Posterior cingulate gyrus (tissue), 11 donors: ENCODE results near the gene ALAS1.

ENCODE experiments used
- DNase-seq, 10 donors: peaks; one replicate each; pipeline versions ENCODE4 v3.0.0 to v3.0.0-alpha.2; 2020 to 2021; ENCODE audit warnings: mixed read lengths in 3 of 10
- intact Hi-C: fragments of 100-400 bp; cut with DNase I; formaldehyde crosslinking; loops from one replicate; pipeline ENCODE4 v1.15.1; 2023

Gene ALAS1

DNA sequence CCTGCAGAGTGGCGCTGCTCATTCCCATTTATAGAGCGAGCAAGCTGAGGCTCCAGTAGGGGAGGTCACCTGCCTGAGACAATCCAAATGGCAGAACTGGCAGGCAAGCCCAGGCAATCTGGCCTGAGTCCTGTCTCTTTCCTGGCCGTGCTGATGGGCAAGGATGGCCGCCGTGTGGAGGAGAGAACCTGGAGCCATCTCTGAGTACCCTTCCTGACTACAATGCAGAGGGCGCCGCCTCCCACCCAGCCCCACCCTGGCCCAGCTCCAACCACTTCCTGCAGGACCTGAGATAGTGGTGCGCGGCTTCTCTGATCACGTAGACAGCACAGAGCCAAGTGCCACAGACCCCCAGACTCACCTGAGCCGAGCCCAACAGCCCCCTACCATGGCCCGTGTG is 20.5 kb downstream of the ALAS1 start:
- intact Hi-C loops: no loop called here
- DNase-seq: peak in 2 of 10 donors; percentile 32 to 63

GRCh38 chr3:52218937-52219650 is 21.1 kb downstream of the ALAS1 start:
- intact Hi-C loops: no loop called here
- peak in 2 of 10 donors; percentile 47 to 81 for DNase-seq

DNA sequence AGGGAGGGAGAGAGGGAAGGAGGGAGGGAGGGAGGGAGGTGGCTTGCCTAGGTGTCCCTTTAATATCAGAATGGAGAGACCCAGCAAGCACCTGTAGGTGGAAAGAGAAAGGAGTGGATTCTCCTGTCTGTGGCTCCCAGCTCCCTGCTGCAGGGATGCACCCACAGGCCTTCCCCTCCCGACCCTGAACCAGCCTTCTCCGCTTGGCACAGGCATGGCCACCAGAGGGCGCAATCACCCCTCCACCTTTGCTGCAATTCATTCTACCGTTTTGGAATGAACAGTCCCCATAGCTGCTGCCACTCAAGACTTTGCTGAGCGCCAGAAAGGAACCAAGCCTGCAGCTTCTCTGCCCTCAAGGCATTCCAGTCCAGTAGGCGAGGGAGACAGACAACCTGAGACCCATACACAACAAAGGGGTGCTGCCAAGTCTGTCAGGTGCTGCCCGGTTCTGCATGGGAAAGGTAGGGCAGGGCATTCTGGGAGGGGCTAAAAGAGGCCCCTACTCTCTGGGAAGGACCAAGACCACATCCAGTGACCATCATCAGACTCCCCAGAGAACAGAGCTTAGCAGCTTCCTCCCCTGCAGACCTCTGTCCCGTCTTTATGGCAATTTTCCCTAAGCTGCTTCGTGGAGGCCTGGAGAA is 22.5 kb downstream of the ALAS1 start:
- intact Hi-C loops: loop anchor here (5.0 kb wide), 1 partner anchor 122 kb away; no protein-coding TSS in a partner anchor
- peak; percentile 67 to 97 (median 90) for DNase-seq

DNA sequence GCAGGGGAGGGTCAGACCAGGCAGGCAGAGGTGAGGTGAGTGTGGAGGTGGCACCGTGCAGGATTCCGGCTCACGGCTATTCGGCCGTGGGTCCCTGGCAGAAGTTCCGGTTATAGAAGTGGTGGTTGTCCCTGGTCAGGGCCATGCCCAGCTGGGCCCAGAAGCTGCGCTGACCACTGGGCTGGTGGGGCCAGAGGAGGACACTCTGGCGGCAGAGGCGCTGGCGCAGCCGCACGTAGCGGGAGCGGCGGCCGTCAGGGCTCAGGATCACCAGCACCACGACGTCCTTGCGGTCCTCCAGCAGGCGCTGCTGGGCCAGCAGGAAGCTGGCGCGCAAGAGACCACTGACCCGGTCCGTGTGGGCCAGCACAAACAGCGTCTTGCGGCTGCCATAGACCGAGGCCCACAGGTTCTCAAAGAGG is 23.2 kb downstream of the ALAS1 start:
- intact Hi-C loops: loop anchor here (5.0 kb wide), 1 partner anchor 121 kb away; no protein-coding TSS in a partner anchor
- DNase-seq: peak in 1 of 10 donors; percentile 75

DNA sequence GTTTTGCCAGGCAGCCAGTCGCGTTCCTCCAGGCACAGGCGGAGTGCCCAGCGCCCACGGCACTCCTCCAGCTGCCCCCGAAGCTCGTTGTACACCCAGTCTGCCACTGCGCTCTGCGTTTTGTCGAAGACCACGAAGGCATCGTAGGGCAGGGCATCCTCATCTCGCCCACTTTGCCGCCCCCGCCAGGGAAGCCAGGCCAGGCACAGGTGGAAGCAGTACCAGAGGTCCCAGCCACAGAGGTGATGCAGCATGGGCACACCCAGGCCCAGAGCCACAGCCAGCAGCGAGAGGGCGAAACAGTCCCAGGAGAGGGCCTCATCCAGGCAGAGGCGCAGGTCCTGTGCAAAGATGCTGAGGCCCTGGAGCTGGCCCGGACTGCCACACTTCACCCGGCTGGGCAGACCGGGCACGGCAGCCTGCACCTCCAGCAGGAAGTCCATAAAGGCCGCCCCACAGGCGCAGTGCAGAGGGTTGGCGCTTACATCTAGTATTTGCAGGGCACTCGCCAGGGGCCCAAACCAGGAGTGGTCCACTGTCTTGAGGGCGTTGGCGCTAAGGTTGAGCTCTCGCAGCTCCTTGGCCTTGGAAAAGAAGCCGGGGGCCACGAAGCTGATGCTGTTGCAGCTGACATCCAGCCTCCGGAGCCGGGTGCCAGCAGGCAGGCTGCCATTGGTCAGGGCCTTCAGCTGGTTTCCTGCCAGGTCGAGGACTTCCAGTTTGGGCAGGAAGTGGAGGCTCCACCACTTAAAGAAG is 23.8 kb downstream of the ALAS1 start:
- intact Hi-C loops: loop anchor here (5.0 kb wide), 1 partner anchor 121 kb away; no protein-coding TSS in a partner anchor
- peak in 2 of 10 donors; percentile 79 to 84 for DNase-seq

- DNase-seq: peak in 2 of 10 donors; percentile 75 to 76
- intact Hi-C loops: loop anchor here (5.0 kb wide), 1 partner anchor 120 kb away; no protein-coding TSS in a partner anchor
Measured at GRCh38 chr3:52222319-52223221, 24.6 kb downstream of the ALAS1 start.

DNA sequence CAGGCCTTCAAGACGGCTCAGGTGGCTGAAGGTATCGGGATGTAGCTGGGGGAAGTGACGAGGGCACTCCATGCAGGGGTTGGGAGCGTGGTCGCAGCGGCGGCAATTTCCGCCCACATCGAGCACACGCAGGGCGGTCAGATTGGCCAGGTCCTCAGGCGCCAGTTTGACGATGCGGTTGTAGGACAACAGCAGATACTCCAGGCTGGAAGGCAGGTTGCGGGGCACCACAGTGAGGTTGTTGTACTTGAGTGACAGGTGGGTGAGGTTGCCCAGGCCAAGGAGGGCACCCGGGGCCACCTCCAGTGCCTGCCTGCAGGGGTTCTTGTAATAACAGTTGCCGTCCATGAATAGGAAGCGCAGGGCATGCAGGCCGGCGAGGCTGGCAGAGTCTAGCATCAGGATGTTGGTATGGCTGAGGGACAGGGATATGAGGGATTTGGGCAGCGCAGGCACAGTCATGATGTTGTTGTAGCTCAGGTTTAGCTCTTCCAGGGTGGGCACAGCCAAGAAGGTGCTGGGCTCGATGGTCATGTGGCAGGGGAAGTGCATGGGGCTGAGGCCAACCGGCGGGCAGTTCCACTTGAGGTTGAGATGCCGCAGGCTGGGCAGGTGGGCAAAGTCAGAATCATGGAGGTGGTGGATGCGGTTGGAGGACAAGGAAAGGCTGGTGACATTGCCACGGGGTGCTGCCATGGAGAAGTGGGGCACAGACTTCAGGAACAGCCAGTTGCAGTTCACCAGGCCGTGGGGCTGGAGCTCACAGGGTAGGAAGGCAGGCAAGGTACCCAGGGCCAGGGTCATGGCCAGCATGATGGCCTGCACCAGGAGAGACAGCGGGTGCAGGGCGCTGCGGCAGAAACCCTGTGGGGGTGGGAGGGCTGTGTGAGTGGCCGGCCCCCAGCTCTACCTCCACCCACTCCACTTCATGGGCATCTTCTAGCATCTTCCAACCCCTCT is 25.8 kb downstream of the ALAS1 start:
- peak in 2 of 10 donors; percentile 75 to 77 for DNase-seq

GRCh38 chr3:52225452-52226228 is 27.7 kb downstream of the ALAS1 start, which contains the start of gene TLR9:
Gene TLR9 (minus strand): TSS chr3:52225645. CDS start chr3:52225529, 116 bp downstream.
- DNase-seq: peak in 2 of 10 donors; percentile 28 to 77
- intact Hi-C loops: no loop called here

More for the DNA sequence above, 25.8 kb downstream of the ALAS1 start:
- intact Hi-C loops: loop anchor here (5.0 kb wide), 1 partner anchor 119 kb away; no protein-coding TSS in a partner anchor

DNA sequence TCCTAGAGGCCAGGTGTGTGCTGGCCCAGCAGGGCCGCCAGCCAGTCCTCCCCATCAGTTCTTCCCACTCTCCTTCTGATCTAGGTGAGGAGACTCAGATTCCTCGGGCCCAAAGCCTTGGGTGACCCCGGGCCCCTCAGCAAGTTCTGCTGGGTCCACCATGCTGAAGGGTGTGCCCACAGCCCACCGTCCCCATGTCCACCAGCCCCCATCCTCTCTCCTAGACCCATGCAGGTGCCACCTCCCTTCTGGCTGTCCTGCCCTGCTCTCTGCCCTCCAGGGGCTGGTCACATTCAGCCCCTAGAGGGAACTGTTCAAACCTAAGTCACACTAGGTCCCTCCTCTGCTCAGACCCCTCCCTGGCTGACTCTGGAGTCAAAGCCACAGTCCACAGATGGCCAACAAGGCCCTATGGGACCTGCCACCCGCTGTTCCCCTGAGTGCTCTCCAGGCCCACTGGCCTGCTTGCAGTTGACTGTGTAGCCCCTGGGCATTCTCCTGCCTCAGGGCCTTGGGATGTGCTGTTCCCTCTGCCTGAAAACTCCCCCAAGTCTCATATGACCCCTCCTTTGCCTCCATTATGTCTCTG is 28.4 kb downstream of the ALAS1 start:
- intact Hi-C loops: no loop called here
- DNase-seq: peak in 2 of 10 donors; percentile 53 to 65

- peak in 2 of 10 donors; percentile 45 to 78 for DNase-seq
- intact Hi-C loops: no loop called here
Measured at GRCh38 chr3:52227117-52227516, 29.2 kb downstream of the ALAS1 start.

GRCh38 chr3:52227766-52228165 is 29.8 kb downstream of the ALAS1 start:
- intact Hi-C loops: no loop called here

GRCh38 chr3:52228266-52228665 is 30.3 kb downstream of the ALAS1 start:
- DNase-seq: peak in 2 of 10 donors; percentile 71 to 82
- intact Hi-C loops: no loop called here

More at GRCh38 chr3:52227766-52228165, 29.8 kb downstream of the ALAS1 start:
- peak in 1 of 10 donors; percentile 12 for DNase-seq

GRCh38 chr3:52228751-52229291 is 30.9 kb downstream of the ALAS1 start:
- intact Hi-C loops: no loop called here
- peak in 2 of 10 donors; percentile 55 to 78 for DNase-seq

- intact Hi-C loops: loop anchor here (5.0 kb wide), 1 partner anchor 108 kb away; no protein-coding TSS in a partner anchor
- peak in 2 of 10 donors; percentile 65 to 71 for DNase-seq
Measured at GRCh38 chr3:52229656-52230055, 31.7 kb downstream of the ALAS1 start.

DNA sequence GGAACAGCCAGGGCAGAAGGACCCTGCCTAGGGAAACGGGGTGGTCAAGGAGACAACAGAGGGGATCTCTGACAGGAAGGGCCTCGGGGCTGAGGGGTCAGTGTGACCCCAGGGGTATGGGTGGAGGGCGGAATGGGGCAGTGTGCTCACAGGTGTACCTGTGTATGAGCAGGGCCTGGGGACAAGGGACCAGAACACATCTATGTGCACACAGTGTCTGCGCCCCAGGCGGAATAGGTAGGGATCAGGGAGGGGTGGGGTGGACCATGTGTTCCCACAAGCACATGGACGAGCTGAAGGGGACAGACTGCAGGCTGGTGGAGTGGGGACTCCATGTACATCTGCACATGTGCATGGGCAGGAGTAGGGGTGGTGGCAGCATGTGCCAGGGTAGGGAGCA is 32.5 kb downstream of the ALAS1 start:
- peak in 1 of 10 donors; percentile 57 for DNase-seq
- intact Hi-C loops: loop anchor here (5.0 kb wide), 1 partner anchor 107 kb away; no protein-coding TSS in a partner anchor

GRCh38 chr3:52230889-52231499 is 33.0 kb downstream of the ALAS1 start:
- intact Hi-C loops: loop anchor here (5.0 kb wide), 1 partner anchor 106 kb away; no protein-coding TSS in a partner anchor
- DNase-seq: peak in 2 of 10 donors; percentile 43 to 81
